Caki2 (cell line): ENCODE data around the gene CGNL1. TPM values are rescaled to one million over a fixed set of nuclear protein-coding genes. Genes with fewer than 3 reads are reported as not detected.

ENCODE experiments used
- DNase-seq: peaks from one replicate; pipeline ENCODE4 v3.0.0-alpha.2; 2015; ENCODE audit warnings: low read depth
- in situ Hi-C: cut with HindIII; loops from 2 replicates; pipeline ENCODE4 v1.10.0; 2016; ENCODE audit warnings: low sequenced_read_pairs, low pct_unique_long_range_greater_than_20kb, mixed read lengths
- total RNA-seq: library from RNA; depleted of rRNA; stranded (reverse); fragments of >200 nt; shearing (Covaris generic); gene quantifications from 2 replicates; pipeline ENCODE4 v1.2.3, GENCODE V29; 2014; ENCODE audit warnings: low replicate concordance

CGNL1 gene
- total RNA-seq, 1 experiment from 2014 or later = 0.84 TPM

DNA sequence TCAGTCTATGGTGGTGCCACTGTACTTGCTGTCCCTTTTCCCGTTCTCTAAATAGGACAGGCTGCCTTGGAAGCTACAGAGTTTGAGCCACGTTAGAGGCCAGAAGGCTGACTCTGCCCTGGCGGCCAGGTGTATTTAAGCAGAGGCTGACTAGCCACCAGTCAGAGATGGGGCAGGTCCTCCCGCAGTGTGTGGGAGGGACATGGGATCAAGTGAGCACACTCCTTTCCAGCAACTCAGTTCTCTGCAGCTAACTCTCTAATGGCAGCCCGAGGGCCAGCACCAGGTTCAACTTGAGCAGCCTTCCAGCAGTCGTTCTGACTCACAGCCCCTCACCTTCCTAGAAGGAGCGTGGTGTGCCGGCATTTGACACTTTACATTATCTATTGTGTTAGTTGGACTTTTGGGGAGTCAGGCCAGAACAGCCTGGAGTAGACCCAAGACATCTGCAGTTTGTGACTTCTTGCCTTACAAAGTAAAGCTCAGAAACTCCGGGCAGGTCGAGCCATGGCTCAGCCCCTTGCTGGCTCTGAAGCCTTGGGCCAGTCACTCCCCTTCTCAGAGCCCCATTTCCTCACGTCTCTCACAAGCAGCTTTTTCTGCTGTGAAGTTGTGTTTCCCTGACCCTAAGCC, 168.7 kb downstream of the CGNL1 start:
- DNase-seq = no peak
- in situ Hi-C loops = no loop called here

DNA sequence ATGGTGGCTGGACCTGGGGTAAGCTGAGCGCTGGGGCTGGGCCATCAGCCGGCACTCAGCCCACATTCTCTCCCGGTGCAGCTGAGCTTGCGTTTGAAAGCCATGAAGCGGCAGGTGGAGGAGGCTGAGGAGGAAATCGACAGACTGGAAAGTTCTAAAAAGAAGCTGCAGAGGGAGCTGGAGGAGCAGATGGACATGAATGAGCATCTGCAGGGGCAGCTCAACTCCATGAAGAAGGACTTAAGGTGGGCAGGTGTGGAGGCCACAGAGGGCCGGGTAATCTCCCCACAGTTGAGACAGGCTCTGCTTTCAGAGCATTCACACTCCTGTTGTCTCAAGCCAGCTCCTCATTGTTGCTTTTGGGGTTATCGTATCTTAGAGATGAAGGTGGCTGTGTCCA, 169.7 kb downstream of the CGNL1 start:
- in situ Hi-C loops = no loop called here
- no peak for DNase-seq

DNA sequence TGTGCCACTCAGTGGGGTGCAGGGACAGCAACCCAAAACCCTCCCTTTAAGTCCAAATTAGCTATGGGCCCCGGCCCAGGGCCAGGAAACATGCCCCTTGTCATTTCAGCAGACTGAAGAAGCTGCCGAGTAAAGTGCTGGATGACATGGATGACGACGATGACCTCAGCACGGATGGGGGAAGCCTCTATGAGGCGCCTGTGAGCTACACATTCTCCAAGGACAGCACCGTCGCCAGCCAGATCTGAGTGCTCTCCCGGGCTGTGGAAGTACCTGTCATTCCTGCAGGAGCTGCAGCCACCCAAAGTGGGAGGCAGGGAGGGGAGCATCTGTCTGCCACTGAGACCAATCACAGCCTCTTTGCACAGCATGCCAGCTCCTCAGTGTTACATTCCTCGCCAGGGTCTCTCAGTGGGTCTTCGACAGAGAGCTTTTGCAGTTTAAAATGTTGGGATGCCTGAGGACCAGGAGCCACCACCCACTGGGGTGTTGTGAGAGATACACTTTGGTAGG, 171.0 kb downstream of the CGNL1 start:
- in situ Hi-C loops = no loop called here
- DNase-seq = no peak

DNA sequence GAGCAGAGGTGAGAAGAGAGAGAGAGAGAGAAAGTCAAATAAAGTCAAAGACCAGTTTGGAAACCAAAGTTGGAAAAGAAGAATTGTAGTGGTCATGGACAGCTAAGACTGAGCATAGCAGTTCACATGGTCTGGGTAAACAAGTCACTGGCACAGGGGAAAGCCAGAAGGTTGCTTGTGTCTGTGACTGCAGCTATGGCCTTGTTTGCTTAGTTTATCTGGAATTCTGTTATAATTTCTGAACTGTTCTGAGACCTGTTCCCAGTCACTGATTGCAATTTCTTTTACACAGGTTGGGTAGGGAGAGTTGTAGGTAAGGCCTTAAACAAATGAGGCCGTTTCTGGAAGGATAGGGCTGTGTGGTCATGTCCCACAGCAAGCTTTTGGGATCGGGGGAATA, 172.0 kb downstream of the CGNL1 start:
- no peak for DNase-seq
- in situ Hi-C loops = no loop called here

DNA sequence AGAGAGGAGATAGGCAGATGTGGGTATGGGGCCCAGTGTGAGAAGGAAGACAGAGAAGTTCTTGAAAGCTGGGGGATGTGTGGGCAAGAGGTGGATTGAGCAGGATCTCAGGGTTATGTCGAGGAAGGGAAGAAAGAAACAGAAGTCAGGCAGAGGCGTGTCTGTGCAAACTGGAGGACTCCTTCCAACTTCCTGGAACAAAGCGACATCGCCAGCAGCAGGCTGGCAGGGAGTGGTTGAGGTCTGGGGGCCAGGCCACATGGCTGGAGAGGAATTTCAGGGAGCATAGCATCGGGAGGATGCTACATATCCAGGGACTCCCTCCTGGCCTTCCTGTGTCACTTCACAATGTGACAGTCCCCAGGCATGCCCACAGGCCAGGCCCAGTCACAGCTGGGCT, 172.5 kb downstream of the CGNL1 start:
- no peak for DNase-seq
- in situ Hi-C loops = no loop called here

DNA sequence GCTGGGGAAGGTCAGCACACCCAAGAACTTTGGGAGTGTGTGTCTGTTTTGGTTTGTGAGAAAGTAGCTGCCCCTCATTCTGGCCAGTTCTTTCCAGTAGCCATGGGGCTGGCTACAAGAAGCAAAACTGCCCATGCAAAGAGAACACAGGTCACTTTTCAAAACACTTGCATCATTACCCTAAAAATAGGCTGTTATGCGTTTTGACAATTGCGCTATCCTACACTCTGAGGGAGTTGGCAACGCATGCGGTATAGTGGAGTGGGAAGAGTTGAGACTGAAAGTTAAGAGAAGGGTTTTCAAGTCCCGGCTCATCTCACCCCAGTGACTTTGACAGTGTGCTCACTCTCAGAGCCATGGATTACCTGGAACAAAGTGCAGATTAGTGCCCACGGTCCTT, 173.6 kb downstream of the CGNL1 start:
- in situ Hi-C loops = no loop called here
- DNase-seq = no peak

DNA sequence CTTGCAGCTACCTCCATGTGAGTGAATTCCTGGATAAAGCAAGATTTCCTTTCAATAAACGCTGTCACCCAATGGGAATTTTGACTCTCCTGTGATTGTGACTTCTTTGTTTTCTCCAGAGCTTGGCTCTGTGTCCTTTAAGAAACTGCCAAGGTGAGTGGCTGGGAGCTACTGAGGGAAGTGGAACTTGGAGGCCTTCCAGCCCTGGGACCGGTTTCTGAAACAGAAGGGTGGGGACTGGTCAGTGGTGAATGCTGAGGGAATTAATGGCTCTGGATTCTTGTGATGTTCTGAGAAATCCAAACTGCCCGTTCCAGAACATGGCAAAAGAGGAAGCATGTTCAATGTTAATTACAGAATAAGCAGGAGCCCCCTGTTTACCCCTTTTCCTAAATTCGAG, 174.3 kb downstream of the CGNL1 start:
- in situ Hi-C loops = no loop called here
- DNase-seq = no peak

DNA sequence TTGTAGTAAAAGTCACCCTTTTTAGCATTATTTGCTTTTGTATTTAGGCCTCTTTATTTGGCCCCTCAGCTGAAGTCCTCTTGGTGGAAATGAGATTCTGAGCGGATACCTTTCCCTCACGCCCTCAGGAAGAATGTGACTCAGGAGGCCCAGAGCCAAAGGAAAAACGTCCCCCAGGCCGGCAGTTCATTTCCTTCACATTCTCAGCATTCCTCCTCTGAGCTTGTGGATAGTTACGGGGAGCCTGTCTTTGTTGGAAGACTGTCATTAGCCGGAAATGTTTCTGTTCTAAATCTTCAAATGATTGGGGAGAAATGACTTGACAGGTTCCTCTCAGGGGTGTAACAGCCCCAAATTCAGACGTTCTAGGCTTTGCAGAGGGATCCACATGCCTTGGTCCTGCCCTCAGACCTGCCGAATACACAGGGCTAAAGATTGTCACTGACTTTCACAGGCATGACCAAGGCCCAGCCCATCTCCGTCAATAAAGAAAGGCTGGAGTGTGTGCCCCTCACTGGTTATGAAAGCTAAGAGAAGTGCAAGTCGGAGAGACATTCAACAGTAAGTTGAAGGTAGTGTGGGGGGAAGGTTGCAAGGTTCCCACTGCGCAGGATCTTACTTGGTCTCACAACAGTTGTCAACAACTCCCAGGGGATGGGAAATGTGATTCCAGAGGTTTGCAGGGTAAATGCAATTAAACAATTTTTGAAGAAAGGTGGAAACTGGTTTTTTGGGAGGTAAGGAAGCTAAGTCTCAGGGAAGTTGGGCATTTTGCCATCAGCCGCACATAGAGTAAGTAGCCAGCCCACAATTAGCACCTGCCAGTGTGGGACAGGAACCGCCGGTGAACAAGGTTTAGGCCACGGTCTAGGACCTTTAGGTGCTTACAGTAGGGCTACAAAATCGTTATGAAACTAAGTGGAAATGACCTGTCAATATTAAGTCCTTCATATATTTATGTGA, 175.7 kb downstream of the CGNL1 start:
- in situ Hi-C loops = no loop called here
- peak; percentile 47 for DNase-seq

DNA sequence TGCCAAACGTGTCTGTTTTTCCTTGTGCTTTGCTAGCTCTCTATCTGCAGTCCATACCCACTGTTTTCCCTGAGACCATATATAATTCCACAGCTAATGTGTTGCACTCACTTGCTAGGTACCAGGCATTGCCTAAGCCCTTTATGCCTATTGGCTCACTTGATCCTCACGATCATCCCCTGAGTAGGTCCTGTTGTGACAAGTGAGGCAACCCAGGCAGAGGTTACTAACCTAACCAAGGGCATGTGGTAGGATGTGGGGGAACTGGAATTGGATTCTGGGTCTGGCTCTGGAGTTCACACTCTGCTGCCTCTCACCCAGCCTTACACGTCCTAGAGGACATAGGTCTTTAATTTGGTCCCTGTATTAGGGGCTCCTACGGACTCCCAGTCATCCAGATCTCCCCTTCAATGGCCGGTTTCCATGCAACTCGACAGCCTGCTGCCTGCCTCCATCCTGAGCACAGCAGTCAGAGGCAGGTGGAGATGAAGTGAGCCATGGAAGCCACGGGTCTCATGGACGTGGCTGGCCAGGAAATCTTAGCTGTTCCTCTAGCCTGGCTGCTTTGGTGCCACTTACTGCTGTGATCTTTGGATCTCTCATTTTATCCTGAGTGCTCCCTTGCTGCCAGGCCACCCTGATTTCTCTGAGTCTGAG, 176.5 kb downstream of the CGNL1 start:
- in situ Hi-C loops = no loop called here
- DNase-seq = no peak

DNA sequence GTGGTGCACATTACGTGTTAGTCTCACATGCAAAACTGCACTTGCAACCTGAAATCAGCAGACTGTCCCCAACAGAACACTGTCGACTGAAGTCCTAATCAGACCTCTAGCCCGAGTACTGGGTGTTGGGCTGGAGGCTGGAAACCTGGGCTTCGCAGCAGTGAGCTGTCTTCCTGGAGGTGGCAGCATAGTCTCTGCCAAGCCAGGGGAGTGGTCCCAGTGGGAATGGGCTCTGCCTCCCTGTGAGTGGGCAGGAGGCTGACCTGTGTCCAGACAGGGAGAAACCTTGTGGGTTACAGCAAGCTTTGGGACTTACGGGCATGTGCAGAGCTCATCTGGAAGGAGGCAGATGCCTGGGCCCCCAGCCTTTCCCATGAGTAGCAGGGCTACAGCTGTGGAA, 177.2 kb downstream of the CGNL1 start:
- no peak for DNase-seq
- in situ Hi-C loops = no loop called here

DNA sequence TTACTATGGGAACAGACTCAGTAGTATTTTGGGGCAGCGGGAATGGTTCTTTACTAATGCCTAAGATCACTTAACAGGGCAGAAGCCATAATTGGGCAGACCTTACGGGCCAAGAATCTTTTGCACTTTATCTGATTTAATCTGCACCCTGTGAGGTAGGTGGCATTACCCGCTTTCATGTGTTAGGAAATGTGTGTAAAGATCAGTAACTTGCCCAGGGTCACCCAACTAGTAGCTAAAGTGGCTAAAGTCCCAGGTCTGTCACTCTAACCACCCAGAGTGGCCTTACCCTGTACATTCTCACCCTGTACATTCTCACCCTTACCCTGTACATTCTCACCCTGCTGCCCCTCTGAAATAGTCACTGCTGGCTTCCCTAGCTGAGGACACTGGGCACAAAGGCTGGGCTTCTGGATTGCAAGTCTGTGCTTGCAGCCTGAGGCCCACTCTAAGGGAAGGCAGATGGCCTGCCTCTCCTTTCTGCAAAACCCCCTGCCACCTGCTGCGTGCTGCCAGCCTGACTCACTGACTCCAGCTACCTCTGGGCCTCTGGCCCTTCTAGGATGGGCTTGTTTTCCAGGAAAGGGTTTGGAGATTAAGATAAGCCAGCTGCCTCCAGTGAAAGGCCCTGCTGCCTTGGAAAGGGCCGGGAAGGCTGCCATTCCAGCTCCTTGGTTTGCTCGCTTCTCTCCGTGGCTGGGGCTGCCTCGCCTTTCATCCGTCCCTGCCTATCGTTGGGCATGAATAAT, 177.9 kb downstream of the CGNL1 start:
- in situ Hi-C loops = no loop called here

DNA sequence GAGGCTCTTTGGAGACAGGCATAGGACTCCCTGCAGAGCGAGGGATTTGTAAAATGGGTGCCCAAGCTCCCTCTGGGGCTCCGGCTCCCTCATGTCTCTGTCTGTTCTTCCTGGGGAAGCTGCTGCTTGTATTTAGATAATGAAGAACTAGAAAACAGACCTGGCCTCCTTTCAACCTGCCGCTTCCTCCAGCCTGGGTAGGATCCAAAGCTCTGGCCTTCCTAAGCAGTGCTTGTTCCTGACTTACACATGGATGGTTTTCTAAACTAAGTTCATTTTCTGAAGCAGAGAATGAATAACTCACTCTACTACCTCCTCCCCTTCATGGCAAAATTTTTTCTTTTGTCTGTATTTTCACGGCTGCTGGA, 178.5 kb downstream of the CGNL1 start:
- in situ Hi-C loops = no loop called here
- no peak for DNase-seq

More for the DNA sequence above, 177.9 kb downstream of the CGNL1 start:
- DNase-seq = no peak

DNA sequence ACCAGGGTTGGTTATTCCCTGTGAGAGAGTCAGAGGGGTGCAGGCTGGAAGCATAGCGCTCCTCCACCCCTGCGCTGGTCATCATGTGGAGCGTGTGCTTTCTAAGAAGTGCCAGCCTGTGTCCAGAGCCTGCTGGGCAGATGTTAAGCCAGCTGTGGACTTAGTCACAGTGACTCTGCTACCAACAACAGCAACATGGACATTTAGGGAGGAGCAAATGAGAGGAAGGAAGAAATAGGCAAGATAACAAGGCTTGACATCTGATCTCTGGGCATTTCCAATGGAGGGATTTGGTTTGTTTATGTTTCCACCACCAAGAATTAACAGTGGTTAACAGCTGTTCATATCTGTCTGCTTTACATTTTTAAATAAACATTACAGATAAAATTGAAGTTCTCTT, 179.0 kb downstream of the CGNL1 start:
- no peak for DNase-seq
- in situ Hi-C loops = no loop called here

DNA sequence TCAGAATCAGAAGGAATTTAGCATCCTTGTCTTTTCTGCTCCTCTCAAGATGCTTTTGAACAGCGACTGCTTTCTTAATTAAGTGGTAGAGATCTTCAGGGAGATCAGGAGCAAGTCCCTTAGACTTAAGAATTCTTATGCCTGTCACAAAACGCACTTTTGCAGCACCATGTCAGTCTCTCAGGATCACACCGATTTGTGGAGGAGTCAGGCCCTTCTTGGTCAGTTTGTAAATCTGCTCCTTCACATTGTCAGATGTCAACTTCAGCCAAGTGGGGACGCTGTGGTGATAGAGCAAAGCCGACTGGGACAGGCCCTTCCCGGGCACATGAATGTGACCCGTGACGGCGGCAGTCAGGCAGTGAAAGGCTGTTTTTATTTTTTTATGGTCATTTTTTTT, 179.7 kb downstream of the CGNL1 start:
- in situ Hi-C loops = no loop called here
- DNase-seq = no peak

DNA sequence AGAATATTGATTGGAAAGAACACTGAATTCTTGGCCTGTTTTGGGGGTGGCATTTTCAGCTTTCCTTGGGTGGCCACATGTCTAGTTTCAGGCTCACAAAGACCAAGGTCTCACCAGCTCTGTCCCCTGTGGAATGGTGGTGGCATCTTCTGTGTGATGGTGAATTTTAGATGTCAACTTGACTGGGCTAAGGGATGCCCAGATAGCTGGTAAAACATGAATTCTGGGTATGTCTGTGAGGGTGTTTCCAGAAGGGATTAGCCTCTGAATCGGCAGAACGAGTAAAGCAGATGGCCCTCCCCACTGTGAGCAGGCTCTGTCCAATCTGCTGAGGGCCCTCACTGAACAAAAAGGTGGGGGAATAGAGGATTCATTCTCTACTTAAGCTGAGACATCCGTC, 181.0 kb downstream of the CGNL1 start:
- in situ Hi-C loops = no loop called here
- no peak for DNase-seq

DNA sequence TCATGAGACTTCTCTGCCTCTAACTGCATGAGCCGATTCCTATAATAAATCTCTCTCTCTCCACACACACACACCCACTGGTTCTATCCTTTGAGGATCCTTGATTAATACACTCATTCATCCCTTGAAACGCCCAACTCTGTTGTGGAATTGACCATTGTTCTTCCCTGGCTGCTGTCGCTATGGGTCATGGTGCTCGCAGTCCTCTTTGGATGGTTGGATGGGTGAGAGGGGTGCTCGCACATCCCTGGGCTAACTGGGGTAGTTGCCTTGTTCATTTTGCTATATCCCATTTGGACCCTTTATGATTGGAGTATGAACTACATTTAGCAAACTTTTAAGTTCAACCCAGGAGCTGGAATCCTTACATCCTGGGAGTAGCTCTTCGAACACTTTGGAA, 181.5 kb downstream of the CGNL1 start:
- no peak for DNase-seq
- in situ Hi-C loops = no loop called here

DNA sequence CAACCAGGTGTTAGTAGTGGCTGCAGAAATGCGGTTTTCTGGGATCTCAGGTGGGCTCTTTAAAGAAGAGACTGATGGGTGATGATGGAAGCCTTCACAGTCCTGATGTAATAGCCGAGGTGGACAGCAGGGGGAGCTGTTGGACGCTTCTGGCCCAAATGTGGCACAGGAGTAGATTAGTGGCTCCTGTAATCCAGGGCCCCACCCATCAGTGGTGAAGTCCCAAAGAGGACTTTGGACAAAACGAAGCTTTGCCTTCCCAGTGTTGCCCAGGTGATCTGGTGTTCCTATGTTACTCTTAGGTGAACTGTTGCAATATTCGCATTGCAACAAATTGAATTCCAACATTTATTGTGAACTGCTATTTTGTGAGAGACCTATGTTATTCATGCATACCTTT, 183.6 kb downstream of the CGNL1 start:
- in situ Hi-C loops = no loop called here
- DNase-seq = peak; percentile 23

DNA sequence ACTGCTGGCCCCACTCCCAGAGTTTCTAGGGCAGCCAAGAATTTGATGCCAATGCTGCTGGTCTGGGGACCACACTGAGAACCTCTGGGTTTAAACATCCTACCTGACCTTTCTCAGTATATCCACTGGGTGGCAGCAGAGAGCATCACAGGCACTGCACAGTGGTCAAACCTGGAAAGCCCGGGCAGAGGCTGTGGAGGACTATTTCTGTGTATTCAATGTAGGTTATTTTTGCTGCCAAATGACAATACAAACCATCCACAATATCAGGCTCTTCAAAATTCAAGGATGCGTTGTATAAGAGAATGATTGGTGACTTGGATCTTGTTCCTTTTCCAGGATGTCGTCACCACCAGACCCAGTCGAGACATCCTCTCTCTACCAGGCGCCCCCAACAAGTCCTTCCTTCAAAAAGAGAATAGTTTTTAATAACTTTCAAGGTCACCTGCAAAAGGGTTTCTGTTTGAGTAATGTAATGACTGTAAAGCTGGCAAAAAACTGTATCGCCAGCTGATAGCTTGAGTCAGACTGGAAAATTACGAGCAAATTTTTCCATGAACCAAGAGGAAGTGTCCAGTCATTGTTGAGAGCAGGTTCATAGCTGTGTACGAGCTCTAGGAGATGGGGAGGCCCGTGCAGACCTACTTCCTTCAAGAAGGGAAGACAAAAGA, 184.9 kb downstream of the CGNL1 start:
- in situ Hi-C loops = no loop called here
- DNase-seq = peak; percentile 32
